Measurements from ENCODE around the gene TPK1.

Gene TPK1

DNA sequence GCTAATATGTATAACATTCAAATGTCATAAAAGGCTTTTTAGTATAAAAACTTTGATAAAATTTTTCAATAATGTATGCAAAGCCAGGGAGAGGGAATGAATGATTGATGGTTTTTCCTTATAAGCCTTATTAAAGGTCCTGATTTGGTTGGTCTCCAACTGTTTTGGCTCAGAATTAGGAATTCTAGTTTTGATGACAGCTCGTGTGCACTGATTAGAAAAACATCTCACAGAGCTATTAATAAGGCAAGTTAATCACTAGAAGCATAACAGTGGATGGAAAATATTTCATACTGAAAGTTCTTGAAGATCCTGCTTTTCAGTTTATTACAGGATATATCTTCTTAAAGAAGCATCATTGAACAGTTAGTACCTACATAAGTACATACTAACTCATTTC, 317.5 kb downstream of the TPK1 start:
- no peak for DNase-seq

DNA sequence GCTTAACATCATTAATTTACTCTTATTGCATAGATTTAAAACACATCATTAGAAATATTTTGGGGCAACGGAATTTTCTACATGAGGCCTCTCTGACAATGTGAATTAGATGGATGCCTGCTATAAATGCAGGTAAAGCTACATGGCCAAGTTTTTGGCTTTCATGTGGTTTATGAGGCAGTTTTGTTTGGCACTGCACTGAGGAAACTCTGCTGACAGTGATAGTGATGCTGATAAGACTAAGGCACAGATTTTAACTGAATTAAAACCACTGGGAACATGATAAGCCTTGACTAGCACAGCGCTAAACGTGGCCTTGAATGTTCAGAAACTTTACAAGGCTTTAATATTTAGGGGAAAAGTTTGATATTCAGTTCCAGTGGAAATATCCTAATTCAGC, 318.1 kb downstream of the TPK1 start:
- no peak for DNase-seq

DNA sequence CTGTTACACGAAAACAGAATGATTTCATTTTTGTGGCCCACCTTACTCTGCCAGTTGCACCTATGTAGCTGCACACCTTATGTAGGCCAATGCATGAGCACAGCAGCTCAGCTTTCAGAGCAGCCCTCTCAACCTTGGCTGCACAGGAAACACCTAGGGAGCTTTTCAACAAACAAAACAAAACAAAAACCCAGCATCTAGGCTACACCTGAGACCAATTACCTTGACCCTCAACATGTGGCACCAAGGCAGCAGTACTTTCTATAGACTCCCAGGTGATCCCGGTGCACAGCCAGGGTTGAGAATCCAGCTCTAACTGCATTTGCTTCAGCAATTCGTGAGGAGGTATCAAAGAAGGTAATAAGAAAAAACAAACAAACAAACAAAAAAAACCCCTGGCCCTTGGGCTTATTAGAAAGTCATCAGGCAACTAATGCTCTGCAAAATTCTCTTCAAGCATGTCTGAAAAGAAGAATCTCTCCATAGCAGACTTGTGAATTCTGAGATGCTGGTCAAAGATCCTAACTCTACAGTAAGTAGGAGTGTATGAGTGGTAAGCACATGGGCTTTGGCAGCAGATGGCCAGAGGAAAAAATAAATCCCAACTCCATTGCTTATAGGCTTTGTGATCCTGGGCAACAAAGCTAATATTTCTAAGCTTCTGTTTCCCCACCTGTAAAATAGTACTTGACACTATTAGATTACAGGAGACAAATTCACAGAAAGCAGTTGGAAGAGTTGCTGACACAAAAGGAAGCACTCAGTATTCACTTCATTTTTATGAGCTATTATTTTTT, 318.9 kb downstream of the TPK1 start:
- no peak for DNase-seq

DNA sequence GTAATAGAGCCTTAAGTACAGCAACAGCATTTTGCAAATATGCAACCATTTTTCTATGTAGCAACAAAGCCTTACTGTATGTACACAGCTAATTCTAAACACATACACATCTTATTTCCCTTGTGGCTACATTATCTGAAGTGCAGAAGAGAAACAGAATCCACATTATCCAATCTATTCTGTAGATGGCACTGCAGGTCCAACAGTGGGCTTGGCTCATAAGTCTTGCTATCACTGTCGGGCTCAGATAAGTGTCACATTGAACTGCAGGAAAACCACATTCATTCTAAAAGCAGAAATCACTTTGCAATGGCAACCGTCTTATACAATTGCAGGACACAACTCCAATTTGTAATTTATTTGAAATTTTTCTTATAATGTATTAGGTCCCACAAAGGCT, 322.5 kb downstream of the TPK1 start:
- no peak for DNase-seq

DNA sequence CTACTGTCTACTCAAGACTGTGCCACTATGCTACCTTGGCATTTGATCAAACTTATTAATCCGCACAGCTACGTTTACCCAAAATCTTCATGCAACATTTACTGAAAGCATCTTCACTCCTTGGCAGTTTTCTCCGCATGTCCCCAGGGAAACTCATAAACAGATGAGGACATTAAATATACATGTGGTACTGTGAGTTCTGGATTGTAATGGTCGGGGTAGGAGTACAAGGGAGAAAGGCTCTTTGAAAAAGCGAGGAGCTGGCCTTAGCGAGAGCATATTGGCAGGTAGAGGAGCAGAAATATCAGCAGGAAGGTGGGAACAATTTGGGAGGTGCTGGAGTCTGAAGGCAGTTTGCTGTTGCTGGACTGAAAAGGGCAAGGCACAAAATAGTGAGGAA, 325.2 kb downstream of the TPK1 start:
- DNase-seq, result no peak

DNA sequence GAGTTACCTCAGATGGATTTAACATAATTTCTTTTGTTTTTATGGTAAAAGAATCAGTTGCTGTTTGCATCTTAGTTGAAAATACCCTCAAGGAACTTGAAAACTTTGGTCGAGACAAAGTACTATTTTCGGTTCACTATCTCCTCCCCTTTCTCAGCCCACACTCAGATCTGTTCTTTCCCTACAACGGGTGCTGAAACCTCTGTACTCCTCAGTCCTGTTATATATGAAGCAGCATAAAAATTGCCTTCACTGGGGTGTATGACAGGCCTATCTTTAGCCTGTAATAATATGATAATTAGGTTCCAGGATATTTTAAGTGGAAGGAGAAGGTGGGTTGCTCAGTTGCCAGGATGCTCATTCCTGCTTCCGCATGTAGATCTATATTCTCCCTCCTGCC, 327.2 kb downstream of the TPK1 start:
- no peak for DNase-seq

DNA sequence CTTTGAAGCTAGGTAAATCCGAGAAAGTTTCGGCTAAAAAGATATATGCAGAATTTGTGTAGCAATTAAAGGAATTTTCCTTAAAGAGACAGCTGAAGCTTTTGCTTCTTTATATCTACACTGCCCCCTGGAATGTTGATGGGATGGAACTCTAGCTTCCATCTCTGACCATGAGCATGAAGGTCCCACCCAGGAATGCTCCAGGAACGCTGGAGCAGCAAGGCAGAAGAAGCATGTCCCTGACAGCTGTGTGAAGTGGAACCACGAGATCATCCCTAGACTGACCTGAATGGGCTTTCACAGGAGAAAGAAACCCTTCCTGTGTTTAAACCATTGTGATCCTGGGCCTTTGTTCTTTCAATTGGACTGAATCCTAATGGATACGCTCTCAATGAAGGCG, 332.6 kb downstream of the TPK1 start:
- DNase-seq, result no peak

DNA sequence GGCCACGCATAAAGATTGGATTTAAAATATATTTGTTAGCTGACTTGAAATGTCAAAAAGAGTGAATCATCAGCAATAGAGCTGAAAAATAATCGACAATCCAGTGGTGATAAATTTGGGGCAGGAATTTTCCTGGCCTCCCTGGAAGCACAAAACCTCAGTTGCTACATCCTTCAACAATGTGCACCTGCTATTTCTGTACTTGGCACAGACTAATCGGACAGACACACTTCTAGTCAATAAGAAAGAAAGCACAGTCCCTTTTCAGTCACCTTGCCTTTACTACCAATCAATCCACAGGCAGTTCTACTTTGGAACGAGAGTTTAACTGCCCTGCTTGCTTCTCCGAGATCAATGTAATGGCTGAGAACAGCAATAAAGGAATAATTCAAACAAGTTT, 335.6 kb downstream of the TPK1 start:
- no peak for DNase-seq

DNA sequence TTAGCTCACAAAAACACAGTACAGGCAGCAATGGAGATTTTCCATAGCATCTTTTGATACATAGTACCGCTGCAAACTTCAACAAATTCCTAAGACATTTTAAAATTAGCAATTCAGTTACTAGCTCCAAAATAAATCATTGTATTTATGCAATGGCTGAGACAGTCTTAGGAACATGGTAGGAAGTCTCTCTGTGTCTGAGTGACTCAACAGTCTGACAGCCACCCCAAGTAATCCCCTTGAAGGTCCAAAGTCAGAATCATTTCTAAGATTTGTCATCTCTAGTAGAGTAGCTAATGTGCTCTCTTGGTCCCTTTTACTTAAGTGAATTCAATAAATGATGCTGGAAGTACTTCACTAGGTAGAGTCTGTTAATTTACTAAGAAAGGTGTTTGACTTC, 338.6 kb downstream of the TPK1 start:
- DNase-seq, result no peak

DNA sequence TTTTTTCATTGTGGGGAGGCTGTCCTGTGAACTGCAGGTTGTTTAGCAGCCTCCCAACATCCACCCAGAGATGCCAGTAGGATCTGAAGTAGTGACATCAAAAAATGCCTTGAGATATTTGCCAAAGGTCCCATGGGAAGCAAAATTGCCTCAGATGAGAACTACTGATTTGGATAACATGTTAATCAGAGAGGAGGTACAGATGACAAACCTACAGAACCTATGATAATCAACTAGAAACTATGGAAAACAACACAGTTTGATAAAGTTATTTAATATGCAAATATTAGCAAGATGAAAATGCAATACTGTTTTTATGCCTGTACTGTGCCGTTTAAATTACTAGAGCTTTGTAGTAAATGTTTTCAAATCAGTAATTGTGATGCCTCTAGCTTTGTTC, 341.5 kb downstream of the TPK1 start:
- no peak for DNase-seq

DNA sequence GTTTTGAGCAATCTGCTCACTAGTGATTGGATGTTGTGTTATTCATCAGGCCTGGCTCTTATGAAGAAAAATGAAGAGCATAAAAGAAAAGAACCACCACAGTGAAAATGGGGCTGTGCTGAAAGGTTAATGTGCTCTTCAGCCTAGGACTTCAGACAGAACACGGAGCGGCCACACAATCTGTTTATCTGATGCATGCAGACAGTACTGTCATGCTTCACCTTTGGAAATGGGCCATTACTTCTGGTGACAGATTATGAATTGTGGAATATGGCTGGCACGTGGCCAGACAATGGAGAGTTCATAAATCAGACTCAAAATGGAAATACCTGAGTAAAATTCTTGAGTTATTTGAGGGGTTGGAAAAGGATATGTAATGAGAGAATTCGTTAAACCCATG, 346.3 kb downstream of the TPK1 start:
- no peak for DNase-seq

DNA sequence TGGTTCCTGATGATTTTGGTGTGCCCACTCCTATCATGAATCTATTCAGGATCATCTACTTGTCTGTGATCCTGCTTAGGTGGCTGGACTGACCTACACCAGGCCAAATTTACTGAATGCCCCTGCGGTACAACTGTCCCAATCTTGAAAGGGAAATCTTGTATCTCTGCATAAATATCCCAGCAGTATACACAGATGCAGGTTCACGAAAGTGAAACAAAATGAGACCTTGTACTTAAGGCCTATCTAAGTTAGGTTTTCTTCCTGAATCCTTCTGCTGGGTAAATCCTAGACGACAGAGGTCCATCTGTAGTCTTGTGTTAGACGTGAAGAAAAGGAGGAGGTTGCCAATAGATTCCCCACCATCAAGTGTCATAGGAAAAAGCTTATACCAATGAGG, 346.9 kb downstream of the TPK1 start:
- no peak for DNase-seq

DNA sequence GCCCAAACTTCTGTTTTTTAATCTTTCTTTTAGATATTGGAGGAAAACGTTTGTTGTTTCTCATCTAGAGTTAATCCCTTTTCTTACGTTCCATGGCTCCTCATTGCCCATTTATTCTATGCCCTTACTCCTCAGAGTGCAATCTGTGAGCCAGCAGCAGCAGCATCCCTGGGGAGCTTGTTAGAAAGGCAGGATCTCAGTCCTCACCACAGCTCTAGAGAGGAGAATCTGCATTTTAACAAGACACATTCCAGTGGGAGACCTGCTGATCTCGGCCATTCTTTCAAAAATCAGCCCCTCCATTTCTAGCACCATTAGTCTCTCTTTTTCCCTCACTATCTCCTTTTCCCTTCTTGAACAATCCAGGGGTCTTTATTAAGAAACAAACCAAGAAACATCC, 348.0 kb downstream of the TPK1 start:
- no peak for DNase-seq

DNA sequence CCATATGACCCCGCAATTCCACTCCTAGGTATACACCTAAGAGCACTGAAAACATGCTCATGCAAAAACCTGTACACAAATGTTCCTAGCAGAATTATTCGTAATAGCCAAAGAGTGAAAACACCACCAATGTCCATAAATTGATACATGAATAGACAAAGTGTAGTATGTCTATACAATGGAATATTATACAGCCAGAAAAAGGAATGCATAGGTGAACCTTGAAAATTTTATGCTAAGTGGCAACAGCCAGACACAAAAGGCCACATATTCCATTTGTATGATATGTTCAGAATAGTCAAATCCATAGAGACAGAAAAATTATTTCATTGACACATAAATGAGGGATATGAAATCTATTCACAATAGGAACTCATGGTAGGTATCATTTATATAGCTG, 351.4 kb downstream of the TPK1 start:
- no peak for DNase-seq

DNA sequence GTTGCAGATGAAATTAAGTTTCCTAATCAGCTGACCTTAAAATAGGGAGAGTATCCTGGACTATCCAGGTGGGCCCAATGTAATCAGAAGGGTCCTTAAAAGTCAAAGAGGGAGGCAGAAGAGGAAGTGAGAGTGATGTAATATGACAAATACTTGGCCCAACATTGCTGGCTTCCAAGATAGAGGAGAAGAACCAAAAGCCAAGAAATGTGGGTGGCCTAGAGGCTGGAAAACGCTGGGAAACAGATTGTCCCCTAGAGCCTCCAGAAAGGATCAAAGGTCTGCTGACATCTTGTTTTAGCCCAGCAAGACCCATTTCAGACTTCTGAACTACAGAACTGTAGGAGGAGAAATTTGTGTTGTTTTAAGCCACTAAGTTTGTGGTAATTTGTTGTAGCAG, 352.7 kb downstream of the TPK1 start:
- DNase-seq, result no peak

DNA sequence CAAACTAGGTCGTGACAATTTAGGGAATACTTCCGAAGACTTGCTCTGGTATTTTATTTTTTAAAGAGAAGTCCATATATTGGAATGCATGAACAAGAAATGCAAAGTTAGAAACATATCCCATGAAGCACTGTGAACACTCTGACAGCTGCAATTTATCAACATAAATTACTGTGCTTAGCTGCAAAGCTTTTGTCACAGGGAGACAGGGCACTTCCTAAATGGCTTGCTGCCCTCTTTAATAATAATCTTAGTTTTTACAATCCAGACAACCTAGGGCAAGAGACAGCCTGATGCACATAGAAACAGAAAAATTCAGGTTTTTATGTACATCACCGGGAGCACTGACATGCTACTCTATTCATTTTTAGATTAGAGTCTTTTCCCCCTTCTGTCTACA, 354.0 kb downstream of the TPK1 start:
- DNase-seq, result no peak

DNA sequence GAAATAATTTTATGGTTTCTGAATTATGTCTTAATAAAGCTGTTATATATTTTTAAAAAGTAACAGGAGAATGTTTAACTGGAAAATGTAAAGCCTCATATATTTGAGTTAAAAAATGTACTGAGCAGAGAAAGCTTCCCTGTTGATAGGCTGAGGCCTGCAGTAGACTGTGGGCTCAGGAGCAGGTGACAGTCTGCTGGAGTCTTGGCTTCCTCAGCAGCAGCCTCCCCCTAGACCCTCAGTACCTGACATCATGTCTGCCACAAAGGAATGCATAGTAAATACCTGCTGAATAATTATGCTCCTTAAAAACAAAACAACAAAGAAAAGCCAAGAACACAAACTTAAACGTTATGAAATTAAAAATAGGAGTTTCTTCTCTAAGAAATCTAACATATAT, 358.5 kb downstream of the TPK1 start:
- DNase-seq, result no peak

DNA sequence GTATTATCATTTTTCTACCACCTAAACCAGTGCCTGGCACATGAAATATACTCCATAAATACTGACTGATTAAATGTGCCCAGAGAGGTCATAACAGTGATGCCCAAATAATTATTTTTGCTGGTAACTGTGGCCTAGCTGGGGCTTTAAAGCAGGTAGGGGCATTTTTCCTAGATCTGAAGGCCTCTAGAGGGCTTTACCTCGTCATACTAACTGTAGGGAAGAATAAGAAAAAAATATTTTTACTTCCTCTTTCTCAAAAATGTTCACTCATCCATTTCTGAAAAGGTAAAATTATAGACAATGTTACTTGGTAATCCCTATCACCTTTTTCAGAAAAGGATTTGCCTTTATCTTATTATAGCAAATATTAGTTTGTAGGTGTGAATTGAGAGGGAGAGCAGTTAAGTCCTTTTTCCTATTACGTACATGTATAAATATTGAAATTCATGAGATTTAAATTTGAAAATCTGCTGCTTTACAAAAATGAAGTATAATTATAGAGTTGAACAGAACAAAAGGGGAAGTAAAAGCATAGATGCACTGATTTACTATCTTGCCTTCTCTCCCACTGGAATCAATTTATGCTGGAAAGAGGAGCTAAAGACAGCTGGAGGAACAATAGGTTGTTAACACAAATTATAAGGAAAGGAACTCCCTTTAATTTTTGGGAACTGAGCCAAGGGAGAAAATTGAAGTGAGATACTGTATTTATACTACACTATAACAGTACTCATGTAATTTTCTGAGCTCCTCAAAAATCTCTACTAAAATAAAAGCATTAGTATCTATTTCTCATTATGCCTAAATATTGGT, 360.8 kb downstream of the TPK1 start:
- no peak for DNase-seq

DNA sequence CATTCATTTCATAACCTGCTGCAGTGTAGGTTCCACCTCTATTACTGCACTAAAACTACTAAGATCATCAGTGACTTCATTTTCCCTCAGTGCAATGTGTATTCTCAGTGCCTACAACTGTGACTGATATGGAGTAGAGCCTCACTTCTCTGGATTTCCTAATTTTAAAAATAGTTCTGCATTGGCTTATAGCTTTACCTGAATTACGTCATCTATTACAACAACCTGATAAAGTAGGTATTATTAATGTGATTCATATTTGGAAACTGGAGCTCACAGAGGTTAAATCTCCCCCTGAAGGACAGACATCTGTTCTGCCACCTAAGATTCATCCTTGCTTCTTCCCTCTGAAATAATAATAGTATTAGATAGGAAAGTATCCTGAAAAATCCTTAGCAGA, 361.5 kb downstream of the TPK1 start:
- no peak for DNase-seq

DNA sequence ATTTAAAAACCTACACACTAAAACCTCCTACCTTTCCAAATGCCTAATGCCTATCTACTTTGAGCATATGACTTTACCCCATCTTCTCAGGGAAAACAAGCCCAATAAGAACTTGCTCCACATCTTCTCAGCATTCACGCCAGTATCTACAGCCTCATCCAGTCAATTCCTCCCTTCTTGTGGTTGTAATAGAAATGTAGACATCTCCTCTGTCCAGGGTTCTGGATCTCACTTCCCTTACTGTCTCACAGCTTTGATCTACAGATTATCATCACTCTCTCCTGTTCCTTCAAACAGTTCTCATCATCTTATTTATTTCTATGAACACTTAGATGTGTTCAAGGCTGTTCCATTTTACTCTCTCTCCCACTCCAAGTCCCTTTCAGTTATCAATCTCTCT, 361.9 kb downstream of the TPK1 start:
- no peak for DNase-seq

DNA sequence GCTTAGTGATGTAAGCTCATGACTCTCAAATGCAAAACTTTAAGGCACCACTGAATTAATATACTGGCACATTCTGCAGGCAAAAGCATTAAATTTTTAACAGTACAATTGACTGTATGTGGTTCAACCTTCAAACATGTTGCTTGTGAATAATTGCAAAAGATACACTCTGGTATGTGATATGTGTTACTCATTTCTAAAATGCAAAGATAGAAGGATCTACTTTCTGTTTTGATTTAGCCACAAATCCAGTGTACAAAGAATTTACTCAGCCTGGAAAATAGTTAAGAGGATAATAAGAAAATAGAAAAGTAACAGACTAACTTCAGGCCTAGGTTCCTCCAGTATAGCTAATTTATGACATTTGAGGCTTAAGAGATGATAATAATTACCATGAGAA, 365.8 kb downstream of the TPK1 start:
- DNase-seq, result no peak

DNA sequence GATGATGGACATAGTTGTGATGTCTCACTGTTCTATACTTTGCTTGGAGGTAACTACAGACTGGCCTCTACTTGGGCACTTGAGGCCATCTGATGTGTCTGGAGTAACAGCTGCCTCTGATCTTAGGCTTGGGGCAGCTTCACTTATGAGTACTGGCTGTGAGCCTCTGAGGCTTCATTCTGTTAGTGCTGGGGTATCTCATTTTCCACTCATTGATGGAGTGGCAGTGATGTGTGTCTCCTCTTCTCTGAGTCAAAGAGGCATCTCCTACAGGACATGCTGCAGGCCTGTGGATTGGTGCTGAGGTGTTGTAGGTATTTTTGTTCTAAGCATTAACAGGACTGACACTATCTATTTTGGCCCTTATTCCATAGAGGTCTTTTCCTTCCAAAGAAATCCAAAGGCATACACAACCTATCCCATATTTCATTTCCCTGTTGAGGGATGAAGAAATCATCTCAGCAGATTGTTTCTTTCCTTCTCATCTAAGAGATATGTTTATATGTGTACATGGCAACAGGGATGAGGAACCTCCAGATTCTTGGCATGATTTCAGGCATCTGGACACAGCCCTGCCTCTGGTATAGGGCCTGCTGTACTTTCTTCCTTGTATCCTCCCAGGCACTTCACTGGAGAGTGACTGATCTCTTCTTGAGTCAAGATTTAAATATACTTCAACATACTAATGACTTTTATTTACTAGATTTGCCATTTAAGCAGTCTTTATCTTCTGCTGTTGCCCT, 366.7 kb downstream of the TPK1 start:
- peak; percentile 32 for DNase-seq

DNA sequence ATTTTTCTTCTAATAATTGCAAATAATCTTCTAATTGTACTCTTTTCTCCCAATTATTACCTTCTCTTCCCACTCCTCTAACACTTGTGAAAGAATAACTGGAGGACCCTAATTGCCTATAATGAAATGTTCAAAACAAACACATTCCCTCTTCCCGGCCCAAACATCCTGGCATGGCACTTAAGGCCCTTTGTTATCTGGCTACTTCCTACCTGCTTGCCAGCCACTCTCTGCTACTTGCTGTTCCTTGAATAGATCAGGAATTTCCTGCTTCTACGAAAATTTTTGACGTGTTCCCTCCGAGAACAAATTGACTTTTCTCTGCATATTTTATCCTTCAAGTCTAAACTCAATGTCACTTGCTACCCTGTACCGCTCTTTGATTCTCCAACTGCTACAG, 376.2 kb downstream of the TPK1 start:
- no peak for DNase-seq

DNA sequence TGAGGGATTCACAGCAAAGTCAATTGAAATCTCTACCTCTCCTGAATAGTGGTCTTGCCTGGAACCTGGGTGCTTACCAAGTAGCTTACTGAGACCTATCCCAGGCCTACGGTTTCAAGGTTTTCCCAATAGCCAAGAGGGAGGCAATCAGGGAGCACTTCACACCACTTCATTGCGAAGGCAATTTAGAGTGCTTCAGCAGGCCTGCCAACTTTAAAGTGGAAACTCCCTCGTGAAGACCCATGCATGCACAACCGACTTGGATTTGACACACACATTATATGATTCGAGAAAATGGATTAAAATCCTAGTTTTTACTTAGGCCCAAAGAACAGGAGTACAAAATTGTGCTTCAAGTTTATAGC, 380.8 kb downstream of the TPK1 start:
- DNase-seq, result no peak

Data from left hindlimb (tissue), 1 donor.